Measurements from ENCODE around the gene NOSTRIN. TPM values are rescaled to one million over a fixed set of nuclear protein-coding genes. Genes with fewer than 3 reads are reported as not detected.
"Not testable (repeated sequence)": the region's sequence is repeated elsewhere in the genome, so short reads cannot be mapped to it uniquely, and the experiment has no call there.

NOSTRIN gene
- total RNA-seq (2014; rRNA removed; shearing (Covaris generic)), result not detected in 2 replicates

- no peaks in the 10 kb centered on the region for H3K27me3 ChIP-seq (ENCODE audit: control insufficient read depth, insufficient read depth, low read length)
- no peak for DNase-seq
- no peaks in the 10 kb centered on the region for H3K36me3 ChIP-seq (replicated peaks; ENCODE audit: control insufficient read depth, insufficient read depth, low read length)
- H3K4me3 ChIP-seq (ENCODE audit: insufficient read depth, low read depth, low read length), result no peak within 1 kb of the TSS
These were observed at the start of gene NOSTRIN for GRCh38 chr2:168801961-168802858. NOSTRIN (plus strand) TSS chr2:168802637; CDS start chr2:168802647, 10 bp downstream.

GRCh38 chr2:168753765-168754329 is 48.6 kb upstream of the NOSTRIN start:
- H3K36me3 ChIP-seq (replicated peaks; ENCODE audit: control insufficient read depth, insufficient read depth, low read length), result no peaks in the 10 kb centered on the region
- H3K4me3 ChIP-seq (ENCODE audit: insufficient read depth, low read depth, low read length), result no peak overlapping the region
- H3K27me3 ChIP-seq (ENCODE audit: control insufficient read depth, insufficient read depth, low read length), result no peaks in the 10 kb centered on the region
- DNase-seq, result no peak

GRCh38 chr2:168757223-168757622 is 45.2 kb upstream of the NOSTRIN start:
- no peak for DNase-seq
- Histone ChIP-seq H3K36me3 (replicated peaks; ENCODE audit: control insufficient read depth, insufficient read depth, low read length) (no peaks in the 10 kb centered on the region), H3K27me3 (ENCODE audit: control insufficient read depth, insufficient read depth, low read length) (no peaks in the 10 kb centered on the region), H3K4me3 (ENCODE audit: insufficient read depth, low read depth, low read length) (no peak overlapping the region)

GRCh38 chr2:168758970-168759820 is 43.2 kb upstream of the NOSTRIN start:
- DNase-seq, result peak; percentile 48
- Histone ChIP-seq H3K27me3 (ENCODE audit: control insufficient read depth, insufficient read depth, low read length) (no peaks in the 10 kb centered on the region), H3K4me3 (ENCODE audit: insufficient read depth, low read depth, low read length) (no peak overlapping the region), H3K36me3 (replicated peaks; ENCODE audit: control insufficient read depth, insufficient read depth, low read length) (no peaks in the 10 kb centered on the region)

GRCh38 chr2:168765401-168765800 is 37.0 kb upstream of the NOSTRIN start:
- DNase-seq, result no peak
- no peaks in the 10 kb centered on the region for H3K27me3 ChIP-seq (ENCODE audit: control insufficient read depth, insufficient read depth, low read length)
- no peaks in the 10 kb centered on the region for H3K36me3 ChIP-seq (replicated peaks; ENCODE audit: control insufficient read depth, insufficient read depth, low read length)
- no peak overlapping the region for H3K4me3 ChIP-seq (ENCODE audit: insufficient read depth, low read depth, low read length)

- DNase-seq, result no peak
- no peaks in the 10 kb centered on the region for H3K27me3 ChIP-seq (ENCODE audit: control insufficient read depth, insufficient read depth, low read length)
- H3K4me3 ChIP-seq (ENCODE audit: insufficient read depth, low read depth, low read length), result no peak overlapping the region
- no peaks in the 10 kb centered on the region for H3K36me3 ChIP-seq (replicated peaks; ENCODE audit: control insufficient read depth, insufficient read depth, low read length)
These were observed 35.8 kb upstream of the NOSTRIN start for GRCh38 chr2:168766600-168766999.

- Histone ChIP-seq H3K4me3 (ENCODE audit: insufficient read depth, low read depth, low read length) (no peak overlapping the region), H3K36me3 (replicated peaks; ENCODE audit: control insufficient read depth, insufficient read depth, low read length) (no peaks in the 10 kb centered on the region), H3K27me3 (ENCODE audit: control insufficient read depth, insufficient read depth, low read length) (no peaks in the 10 kb centered on the region)
- no peak for DNase-seq
These were observed 35.2 kb upstream of the NOSTRIN start for GRCh38 chr2:168767258-168767657.

- H3K36me3 ChIP-seq (replicated peaks; ENCODE audit: control insufficient read depth, insufficient read depth, low read length); H3K4me3 ChIP-seq (ENCODE audit: insufficient read depth, low read depth, low read length); DNase-seq; H3K27me3 ChIP-seq (ENCODE audit: control insufficient read depth, insufficient read depth, low read length): not testable (repeated sequence)
These were observed 34.1 kb upstream of the NOSTRIN start for GRCh38 chr2:168768357-168768756.

- Histone ChIP-seq H3K36me3 (replicated peaks; ENCODE audit: control insufficient read depth, insufficient read depth, low read length) (no peaks in the 10 kb centered on the region), H3K27me3 (ENCODE audit: control insufficient read depth, insufficient read depth, low read length) (no peaks in the 10 kb centered on the region), H3K4me3 (ENCODE audit: insufficient read depth, low read depth, low read length) (no peak overlapping the region)
- DNase-seq, result no peak
These were observed 31.6 kb upstream of the NOSTRIN start for GRCh38 chr2:168770796-168771195.

- Histone ChIP-seq H3K27me3 (ENCODE audit: control insufficient read depth, insufficient read depth, low read length) (no peaks in the 10 kb centered on the region), H3K4me3 (ENCODE audit: insufficient read depth, low read depth, low read length) (no peak overlapping the region)
These were observed 29.7 kb upstream of the NOSTRIN start for GRCh38 chr2:168772704-168773103.

GRCh38 chr2:168773128-168773527 is 29.3 kb upstream of the NOSTRIN start:
- Histone ChIP-seq H3K27me3 (ENCODE audit: control insufficient read depth, insufficient read depth, low read length) (no peaks in the 10 kb centered on the region), H3K36me3 (replicated peaks; ENCODE audit: control insufficient read depth, insufficient read depth, low read length) (no peaks in the 10 kb centered on the region)

More at GRCh38 chr2:168772704-168773103, 29.7 kb upstream of the NOSTRIN start:
- H3K36me3 ChIP-seq (replicated peaks; ENCODE audit: control insufficient read depth, insufficient read depth, low read length), result no peaks in the 10 kb centered on the region
- DNase-seq, result no peak

GRCh38 chr2:168773719-168774521 is 28.5 kb upstream of the NOSTRIN start:
- DNase-seq, result peak; percentile 41
- Histone ChIP-seq H3K4me3 (ENCODE audit: insufficient read depth, low read depth, low read length) (no peak overlapping the region), H3K36me3 (replicated peaks; ENCODE audit: control insufficient read depth, insufficient read depth, low read length) (no peaks in the 10 kb centered on the region)

More at GRCh38 chr2:168773128-168773527, 29.3 kb upstream of the NOSTRIN start:
- DNase-seq, result no peak
- H3K4me3 ChIP-seq (ENCODE audit: insufficient read depth, low read depth, low read length), result no peak overlapping the region

GRCh38 chr2:168775837-168776236 is 26.6 kb upstream of the NOSTRIN start:
- Histone ChIP-seq H3K4me3 (ENCODE audit: insufficient read depth, low read depth, low read length) (no peak overlapping the region), H3K36me3 (replicated peaks; ENCODE audit: control insufficient read depth, insufficient read depth, low read length) (no peaks in the 10 kb centered on the region), H3K27me3 (ENCODE audit: control insufficient read depth, insufficient read depth, low read length) (no peaks in the 10 kb centered on the region)
- no peak for DNase-seq

More at GRCh38 chr2:168773719-168774521, 28.5 kb upstream of the NOSTRIN start:
- no peaks in the 10 kb centered on the region for H3K27me3 ChIP-seq (ENCODE audit: control insufficient read depth, insufficient read depth, low read length)

- H3K4me3 ChIP-seq (ENCODE audit: insufficient read depth, low read depth, low read length), result no peak overlapping the region
- no peak for DNase-seq
- H3K36me3 ChIP-seq (replicated peaks; ENCODE audit: control insufficient read depth, insufficient read depth, low read length), result no peaks in the 10 kb centered on the region
- H3K27me3 ChIP-seq (ENCODE audit: control insufficient read depth, insufficient read depth, low read length), result no peaks in the 10 kb centered on the region
These were observed 21.8 kb upstream of the NOSTRIN start for GRCh38 chr2:168780669-168781071.
